Liver (tissue), 3 donors: Measurements from ENCODE around the gene EAPP.

Source experiments
- CTCF ChIP-seq: fragments of 150-350 bp; IDR thresholded peaks from 2 replicates; pipeline ENCODE4 v1.5.1; 2017; ENCODE audit warnings: improper control_type of control experiment, low read depth, low read length; ENCODE audit not compliant: missing input control
- HNF4G ChIP-seq: IDR thresholded peaks from 2 replicates; pipeline ENCODE4 v1.6.1; 2016; ENCODE audit warnings: antibody characterized with exemption
- JUND ChIP-seq, 2 donors: IDR thresholded peaks; 2 replicates each; pipeline ENCODE4 v1.6.1; 2016; ENCODE audit warnings: antibody characterized with exemption in 2 of 2
- MAX ChIP-seq: IDR thresholded peaks from 2 replicates; pipeline ENCODE4 v1.6.1; 2016; ENCODE audit warnings: antibody characterized with exemption
- RAD21 ChIP-seq, 2 donors: IDR thresholded peaks; 2 replicates each; pipeline ENCODE4 v1.6.1; 2016; ENCODE audit warnings: antibody characterized with exemption in 2 of 2, mild to moderate bottlenecking in 2 of 2
- REST ChIP-seq: IDR thresholded peaks from 2 replicates; pipeline ENCODE4 v1.6.1; 2016; ENCODE audit warnings: antibody characterized with exemption, mild to moderate bottlenecking
- SP1 ChIP-seq: IDR thresholded peaks from 2 replicates; pipeline ENCODE4 v1.6.1; 2018; ENCODE audit warnings: antibody characterized with exemption, mild to moderate bottlenecking
- donor health status: healthy.
- donor health status: healthy.

GRCh38 chr14:34536951-34537676 lies 2.4 kb downstream of the EAPP start:
- TF ChIP-seq CTCF (no peak), JUND (IDR thresholded peaks at IDR 0.05) (no peak), REST (no peak), MAX (no peak), HNF4G (no peak), RAD21 (IDR thresholded peaks at IDR 0.05) (no peak), SP1 (no peak)
